Activated naive CD8-positive, alpha-beta T cell (primary cell): ENCODE measurements around the gene IL37.
"Not testable (repeated sequence)": the region's sequence is repeated elsewhere in the genome, so short reads cannot be mapped to it uniquely, and the experiment has no call there.

Experiments used
- H3K27ac Mint-ChIP-seq: one replicate; pipeline ENCODE4 v1.8.0; 2021; ENCODE audit warnings: mixed read lengths
- H3K27me3 Mint-ChIP-seq: one replicate; pipeline ENCODE4 v1.8.0; 2021; ENCODE audit warnings: mixed read lengths
- H3K36me3 Mint-ChIP-seq: one replicate; pipeline ENCODE4 v1.8.0; 2021; ENCODE audit warnings: mixed read lengths
- H3K4me1 Mint-ChIP-seq: one replicate; pipeline ENCODE4 v1.8.0; 2021; ENCODE audit warnings: low read depth, mixed read lengths
- H3K4me3 Mint-ChIP-seq: one replicate; pipeline ENCODE4 v1.8.0; 2021; ENCODE audit warnings: mild to moderate bottlenecking, mixed read lengths
- H3K9me3 Mint-ChIP-seq: one replicate; pipeline ENCODE4 v1.8.0; 2021; ENCODE audit warnings: low read depth, mixed read lengths

The IL37 gene

DNA sequence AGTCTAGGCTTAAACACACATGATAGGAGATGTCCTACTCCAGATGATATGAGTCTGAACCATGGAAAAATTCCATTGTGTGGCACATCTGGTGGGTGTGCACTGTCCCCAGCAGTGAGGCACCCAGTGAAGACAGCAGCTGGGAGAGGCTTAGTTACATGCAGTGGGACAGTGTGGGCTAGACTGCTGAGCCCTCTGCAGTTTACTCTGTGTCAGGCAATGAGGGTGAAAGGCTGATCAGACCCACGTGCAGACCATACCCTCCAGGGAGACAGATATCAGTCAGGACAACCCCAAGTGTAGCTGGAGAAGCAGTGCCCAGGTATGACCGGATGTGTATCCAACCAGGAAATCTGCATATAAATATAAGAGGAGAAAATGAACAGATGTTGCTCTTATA is 13.4 kb downstream of the IL37 start:
- no peaks in the 10 kb centered on the region for H3K36me3 Mint-ChIP-seq
- H3K4me1 Mint-ChIP-seq = no peaks in the 10 kb centered on the region
- no peak overlapping the region for H3K27ac Mint-ChIP-seq

DNA sequence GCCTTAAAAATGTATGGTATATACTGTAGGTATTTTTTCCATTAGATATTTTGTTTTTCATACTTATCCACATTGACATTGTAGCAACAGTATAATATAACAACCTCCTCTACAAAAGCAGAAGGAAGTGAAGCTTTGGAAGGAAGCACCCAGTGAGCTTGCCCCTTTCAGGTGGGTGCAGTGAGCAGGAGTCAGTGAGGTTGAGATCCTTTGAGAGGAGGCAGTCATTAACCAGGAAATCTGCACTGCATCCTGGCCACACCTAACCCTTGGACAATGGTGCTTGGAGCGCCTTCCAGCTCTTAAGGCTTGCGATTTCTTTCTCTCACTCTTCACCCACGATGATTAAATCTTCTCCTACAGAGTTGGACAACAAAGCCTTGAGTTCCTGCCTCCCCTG is 13.9 kb downstream of the IL37 start:
- Mint-ChIP-seq H3K27ac (no peak overlapping the region), H3K4me1 (no peaks in the 10 kb centered on the region), H3K36me3 (no peaks in the 10 kb centered on the region), H3K9me3 (no peaks in the 10 kb centered on the region), H3K4me3 (no peak overlapping the region), H3K27me3 (no peaks in the 10 kb centered on the region)

More for the DNA sequence above, 13.4 kb downstream of the IL37 start:
- H3K27me3 Mint-ChIP-seq = no peaks in the 10 kb centered on the region
- no peak overlapping the region for H3K4me3 Mint-ChIP-seq
- no peaks in the 10 kb centered on the region for H3K9me3 Mint-ChIP-seq

DNA sequence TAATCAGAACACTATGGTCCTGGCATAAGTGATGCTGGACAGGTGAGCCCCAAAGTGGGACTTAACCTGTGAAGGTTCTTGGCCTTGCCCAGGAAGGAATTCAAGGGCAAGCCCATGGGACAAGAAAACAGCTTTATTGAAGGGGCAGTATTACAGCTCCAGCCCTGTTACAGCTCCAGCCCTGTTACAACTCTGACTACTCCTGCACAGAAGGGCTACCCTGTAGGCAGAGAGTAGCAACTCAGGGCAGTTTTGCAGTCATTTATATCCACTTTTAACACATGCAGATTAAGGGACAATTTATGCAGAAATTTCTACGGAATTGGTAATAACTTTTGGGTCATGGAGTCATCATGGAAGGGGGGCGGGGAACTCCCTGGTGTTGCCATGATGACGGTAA is 15.7 kb downstream of the IL37 start:
- H3K9me3 Mint-ChIP-seq = no peaks in the 10 kb centered on the region
- H3K27ac Mint-ChIP-seq = no peak overlapping the region
- H3K27me3 Mint-ChIP-seq = no peaks in the 10 kb centered on the region
- no peak overlapping the region for H3K4me3 Mint-ChIP-seq
- no peaks in the 10 kb centered on the region for H3K4me1 Mint-ChIP-seq
- H3K36me3 Mint-ChIP-seq = no peaks in the 10 kb centered on the region

DNA sequence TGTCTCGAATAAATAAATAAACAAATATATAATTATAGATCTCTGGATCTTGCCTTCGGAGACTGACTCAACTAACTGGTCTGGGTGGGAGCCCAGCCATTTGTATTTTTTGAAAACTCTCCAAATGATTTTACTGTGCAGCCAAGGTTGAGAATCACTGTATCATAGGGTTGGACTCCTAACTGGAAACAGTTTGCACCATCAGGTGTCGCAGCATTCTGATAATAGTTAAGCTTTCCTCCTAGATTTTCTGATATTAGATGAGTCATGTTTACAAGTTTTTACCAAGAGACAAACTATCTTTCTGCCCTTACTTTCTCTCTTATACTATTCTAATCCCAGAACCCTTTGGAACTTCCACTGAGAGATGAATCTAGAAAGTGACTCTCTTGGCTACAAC is 16.8 kb downstream of the IL37 start:
- Mint-ChIP-seq H3K4me1 (no peaks in the 10 kb centered on the region), H3K27me3 (no peaks in the 10 kb centered on the region), H3K36me3 (no peaks in the 10 kb centered on the region), H3K9me3 (no peaks in the 10 kb centered on the region), H3K4me3 (no peak overlapping the region), H3K27ac (no peak overlapping the region)

DNA sequence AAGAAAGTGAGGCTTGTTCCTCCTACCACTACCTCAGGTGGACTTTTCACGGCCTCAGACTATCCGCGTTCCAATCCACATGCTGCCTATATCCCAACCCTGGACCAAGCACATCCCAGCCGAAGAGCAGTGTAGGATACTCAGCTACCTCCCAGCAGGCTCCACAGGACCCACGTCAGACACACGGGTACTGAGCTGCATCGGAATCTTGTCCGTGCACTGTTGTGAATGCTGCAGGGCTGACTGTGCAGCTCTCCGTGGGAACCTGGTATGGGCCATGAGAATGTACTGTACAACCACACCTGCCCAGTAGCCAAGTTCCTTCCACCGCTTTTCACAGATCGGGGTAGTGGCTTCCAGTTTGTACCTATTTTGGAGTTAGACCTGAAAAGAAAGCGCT is 22.3 kb downstream of the IL37 start:
- no peaks in the 10 kb centered on the region for H3K9me3 Mint-ChIP-seq
- no peak overlapping the region for H3K27ac Mint-ChIP-seq
- no peaks in the 10 kb centered on the region for H3K4me1 Mint-ChIP-seq
- no peak overlapping the region for H3K4me3 Mint-ChIP-seq
- H3K36me3 Mint-ChIP-seq = no peaks in the 10 kb centered on the region
- H3K27me3 Mint-ChIP-seq = no peaks in the 10 kb centered on the region

DNA sequence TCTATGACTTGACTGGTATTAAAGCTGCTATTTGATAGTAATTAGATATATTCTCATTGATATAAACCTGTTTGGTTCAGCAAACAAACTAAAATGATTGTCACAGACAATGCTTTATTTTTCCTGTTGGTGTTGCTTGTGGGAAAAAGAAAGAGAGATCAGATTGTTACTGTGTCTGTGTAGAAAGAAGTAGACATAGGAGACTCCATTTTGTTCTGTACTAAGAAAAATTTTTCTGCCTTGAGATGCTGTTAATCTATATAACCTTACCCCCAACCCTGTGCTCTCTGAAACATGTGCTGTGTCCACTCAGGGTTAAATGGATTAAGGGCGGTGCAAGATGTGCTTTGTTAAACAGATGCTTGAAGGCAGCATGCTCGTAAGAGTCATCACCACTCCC is 23.2 kb downstream of the IL37 start:
- not testable (repeated sequence) for H3K27ac Mint-ChIP-seq, H3K9me3 Mint-ChIP-seq, H3K4me3 Mint-ChIP-seq, H3K27me3 Mint-ChIP-seq, H3K4me1 Mint-ChIP-seq, H3K36me3 Mint-ChIP-seq

DNA sequence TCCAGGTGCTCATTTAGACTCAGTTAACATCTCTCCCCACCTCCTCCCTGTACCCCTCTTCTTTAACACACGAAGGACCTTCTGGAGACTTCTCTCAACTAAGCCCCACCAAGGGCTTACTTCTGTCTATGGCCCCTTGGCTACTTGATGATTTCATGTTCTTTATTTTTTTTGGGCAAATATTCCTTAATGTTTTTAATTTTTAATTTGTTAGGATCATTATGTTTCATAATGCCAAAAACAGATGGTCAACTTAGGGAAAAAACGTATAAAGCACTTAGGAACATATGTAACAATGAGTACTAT is 25.9 kb downstream of the IL37 start:
- Mint-ChIP-seq H3K36me3 (no peaks in the 10 kb centered on the region), H3K4me1 (no peaks in the 10 kb centered on the region), H3K9me3 (no peaks in the 10 kb centered on the region), H3K4me3 (no peak overlapping the region), H3K27ac (no peak overlapping the region), H3K27me3 (no peaks in the 10 kb centered on the region)

DNA sequence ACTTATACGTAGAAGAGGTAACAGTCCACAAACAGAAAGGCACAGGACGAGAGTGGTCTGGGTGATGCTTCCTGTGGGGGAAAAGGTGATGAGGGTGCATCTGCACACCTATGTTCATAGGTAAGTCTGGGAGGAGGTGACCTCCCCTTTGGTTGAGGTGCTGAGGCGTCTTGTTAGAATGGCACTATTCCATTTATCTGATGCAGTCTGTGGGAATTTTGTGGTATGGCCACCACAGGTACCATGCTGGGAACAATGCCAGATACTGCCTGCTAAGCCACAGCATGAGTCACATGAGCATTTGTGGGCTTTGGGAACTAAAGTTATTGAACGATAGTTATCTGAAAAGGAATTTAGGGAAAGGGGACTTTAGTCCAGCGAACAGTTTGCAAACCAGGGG is 27.9 kb downstream of the IL37 start:
- Mint-ChIP-seq H3K36me3 (no peaks in the 10 kb centered on the region), H3K4me3 (no peak overlapping the region)

DNA sequence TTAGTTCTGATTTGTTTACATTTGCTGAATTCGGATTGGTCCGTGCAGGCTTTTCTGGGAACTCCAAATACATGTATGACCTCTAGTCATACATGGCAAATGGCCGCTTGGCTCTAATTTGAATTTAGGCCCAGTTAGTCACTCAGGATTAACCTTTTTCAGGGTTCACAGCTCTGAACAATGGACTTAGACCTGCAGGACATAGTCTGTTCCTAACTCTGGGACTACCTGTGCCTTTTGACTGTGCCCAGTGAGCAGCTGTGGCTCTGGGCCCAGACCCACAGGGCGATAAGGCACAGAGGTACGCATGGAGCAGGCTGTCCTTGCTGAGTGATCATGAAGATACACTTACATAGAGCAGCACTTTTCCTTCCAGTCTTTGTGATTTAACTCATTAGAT is 28.5 kb downstream of the IL37 start:
- Mint-ChIP-seq H3K4me1 (no peaks in the 10 kb centered on the region), H3K9me3 (no peaks in the 10 kb centered on the region), H3K4me3 (no peak overlapping the region), H3K27ac (no peak overlapping the region), H3K27me3 (no peaks in the 10 kb centered on the region), H3K36me3 (no peaks in the 10 kb centered on the region)

More for the DNA sequence above, 27.9 kb downstream of the IL37 start:
- Mint-ChIP-seq H3K27ac (no peak overlapping the region), H3K9me3 (no peaks in the 10 kb centered on the region), H3K4me1 (no peaks in the 10 kb centered on the region), H3K27me3 (no peaks in the 10 kb centered on the region)

DNA sequence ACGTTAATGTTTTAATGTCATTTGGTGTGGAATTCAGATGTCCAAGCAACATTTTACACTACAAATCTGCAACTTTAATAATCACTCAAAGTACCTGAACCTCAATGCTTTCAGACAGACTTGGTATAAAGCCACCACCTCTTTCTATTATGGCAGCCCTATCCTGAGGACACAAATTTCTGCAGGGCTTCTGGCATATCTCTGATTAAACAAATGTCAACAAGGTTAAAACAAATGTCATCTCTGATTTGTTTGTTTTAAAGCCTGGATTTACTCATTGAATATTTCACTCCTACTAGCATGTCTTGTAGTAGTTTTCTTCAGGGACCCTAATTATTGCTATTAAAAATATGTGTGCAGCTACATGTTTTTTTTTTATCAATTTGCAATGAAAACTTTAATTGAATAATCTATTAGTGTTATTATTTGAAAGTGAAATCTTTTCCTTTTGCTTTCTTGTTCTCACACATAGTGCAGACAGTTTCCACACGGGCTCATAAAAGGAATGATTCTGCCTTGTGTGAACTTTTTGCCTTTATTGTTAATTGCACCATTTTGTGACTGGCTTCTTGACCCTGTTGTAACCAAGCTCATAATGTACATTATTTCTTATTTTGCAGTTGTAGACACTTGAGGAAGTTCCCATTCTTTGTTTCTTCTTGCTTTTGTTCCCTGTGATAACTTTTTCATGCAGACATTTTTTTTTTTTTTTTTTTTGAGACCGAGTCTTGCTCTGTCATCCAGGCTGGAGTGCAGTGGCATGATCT is 30.1 kb downstream of the IL37 start:
- H3K27ac Mint-ChIP-seq = no peak overlapping the region
- H3K27me3 Mint-ChIP-seq = peaks cover 2% of the 10 kb centered on the region
- H3K36me3 Mint-ChIP-seq = no peaks in the 10 kb centered on the region
- H3K4me1 Mint-ChIP-seq = no peaks in the 10 kb centered on the region
- no peak overlapping the region for H3K4me3 Mint-ChIP-seq
- H3K9me3 Mint-ChIP-seq = no peaks in the 10 kb centered on the region

DNA sequence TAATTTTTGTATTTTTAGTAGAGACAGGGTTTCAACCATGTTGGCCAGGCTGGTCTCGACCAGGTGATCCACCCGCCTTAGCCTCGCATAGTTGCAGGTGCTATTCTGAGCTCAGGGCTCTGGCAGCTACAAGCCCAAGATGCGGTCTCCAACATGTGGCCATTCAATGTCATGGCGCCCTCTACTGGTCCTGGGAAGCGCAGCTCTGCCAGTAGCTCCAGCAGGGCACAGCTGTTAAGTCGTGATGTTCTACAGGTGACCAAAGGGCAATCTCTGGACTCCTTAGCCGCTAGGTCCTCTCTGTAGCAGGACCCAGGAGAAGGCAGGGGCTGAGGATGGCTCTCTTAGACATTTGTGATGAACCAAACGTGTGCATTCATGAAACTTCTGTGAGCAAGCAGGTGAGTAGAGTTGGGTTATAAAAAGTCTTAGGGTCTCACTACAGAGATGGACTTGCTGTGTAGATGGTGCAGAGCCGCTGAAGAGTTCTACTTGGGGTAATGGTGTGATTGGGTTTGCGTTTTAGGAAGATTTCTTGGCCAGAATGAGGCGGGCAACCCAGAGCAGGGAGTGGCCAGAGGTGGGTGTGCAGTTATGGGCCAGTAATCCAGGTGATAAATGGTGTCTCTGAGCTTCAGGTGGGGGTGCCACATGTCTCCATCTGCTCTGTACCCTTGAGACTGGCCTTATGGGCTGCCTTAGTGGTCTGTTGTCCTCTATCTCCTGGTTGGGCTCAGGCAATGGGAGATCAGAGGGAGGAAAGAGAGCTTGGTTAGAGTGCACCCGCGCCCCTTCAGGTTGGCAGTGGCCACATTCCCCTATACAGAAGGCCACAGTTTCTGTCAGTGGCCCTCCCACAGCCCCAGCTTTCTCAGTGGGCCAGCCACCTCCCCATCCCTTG is 31.0 kb downstream of the IL37 start:
- no peak overlapping the region for H3K4me3 Mint-ChIP-seq
- no peak overlapping the region for H3K27ac Mint-ChIP-seq
- no peaks in the 10 kb centered on the region for H3K36me3 Mint-ChIP-seq
- no peaks in the 10 kb centered on the region for H3K9me3 Mint-ChIP-seq
- peaks cover 2% of the 10 kb centered on the region for H3K27me3 Mint-ChIP-seq
- H3K4me1 Mint-ChIP-seq = no peaks in the 10 kb centered on the region

DNA sequence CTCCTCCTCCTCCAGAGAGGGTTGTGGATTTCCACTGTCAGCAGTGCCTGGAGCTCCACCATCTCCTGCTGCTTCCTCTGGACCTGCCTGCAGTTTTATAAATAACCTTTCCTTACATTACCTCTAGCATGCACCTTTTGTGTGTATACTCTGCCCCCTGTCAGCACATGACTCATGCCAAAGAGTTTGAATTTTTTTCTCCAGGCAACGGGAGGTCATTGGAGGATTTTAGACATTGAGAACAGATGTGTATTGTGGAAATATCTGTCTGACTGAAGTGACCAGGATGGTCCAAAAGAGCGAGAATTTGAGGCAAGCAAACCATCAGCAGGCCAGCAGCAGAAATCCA is 31.7 kb downstream of the IL37 start:
- H3K27ac Mint-ChIP-seq = no peak overlapping the region
- peaks cover 2% of the 10 kb centered on the region for H3K27me3 Mint-ChIP-seq
- H3K4me1 Mint-ChIP-seq = no peaks in the 10 kb centered on the region
- no peaks in the 10 kb centered on the region for H3K9me3 Mint-ChIP-seq
- H3K4me3 Mint-ChIP-seq = no peak overlapping the region
- no peaks in the 10 kb centered on the region for H3K36me3 Mint-ChIP-seq

DNA sequence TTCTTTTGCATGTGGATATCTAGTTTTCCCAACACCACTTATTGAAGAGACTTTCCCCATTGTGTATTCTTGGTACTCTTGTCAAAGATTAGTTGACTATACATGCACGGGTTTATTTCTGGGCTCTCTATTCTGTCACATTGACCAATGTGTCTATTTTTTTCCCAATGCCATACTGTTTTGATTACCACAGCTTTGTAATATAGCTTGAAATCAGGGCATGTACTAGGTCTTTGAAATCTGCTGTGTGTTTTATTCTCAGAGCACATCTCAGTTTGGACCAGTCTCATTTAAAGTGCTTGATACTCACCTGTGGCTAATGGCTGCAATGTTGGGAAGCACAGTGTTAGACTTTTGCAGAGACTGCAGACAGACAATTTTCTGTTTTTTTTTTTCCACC is 34.0 kb downstream of the IL37 start:
- H3K4me3 Mint-ChIP-seq = no peak overlapping the region
- peaks cover 5% of the 10 kb centered on the region for H3K27me3 Mint-ChIP-seq
- no peaks in the 10 kb centered on the region for H3K9me3 Mint-ChIP-seq
- no peaks in the 10 kb centered on the region for H3K4me1 Mint-ChIP-seq
- no peak overlapping the region for H3K27ac Mint-ChIP-seq
- no peaks in the 10 kb centered on the region for H3K36me3 Mint-ChIP-seq

DNA sequence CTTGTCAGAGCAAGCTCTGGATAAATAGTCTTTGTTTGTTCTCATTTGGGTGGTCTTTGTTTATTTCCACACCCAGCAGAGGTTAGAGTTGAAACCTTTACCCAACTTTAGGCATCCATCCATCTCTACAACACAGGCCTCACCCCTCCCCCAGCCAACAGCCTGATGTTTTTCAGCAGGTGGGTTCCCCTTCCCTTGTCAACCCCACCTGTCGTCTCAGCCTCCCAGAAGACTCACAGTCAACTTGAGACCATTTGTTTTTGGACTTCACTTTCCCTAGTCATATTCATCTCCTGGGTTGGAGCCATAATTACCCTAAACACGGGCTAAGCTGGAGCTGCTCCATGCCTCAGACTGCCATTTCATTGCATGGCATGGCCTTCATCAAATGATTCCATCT is 35.1 kb downstream of the IL37 start:
- Mint-ChIP-seq H3K36me3 (no peaks in the 10 kb centered on the region), H3K4me3 (no peak overlapping the region), H3K9me3 (no peaks in the 10 kb centered on the region), H3K27me3 (peaks cover 5% of the 10 kb centered on the region), H3K4me1 (no peaks in the 10 kb centered on the region), H3K27ac (no peak overlapping the region)

DNA sequence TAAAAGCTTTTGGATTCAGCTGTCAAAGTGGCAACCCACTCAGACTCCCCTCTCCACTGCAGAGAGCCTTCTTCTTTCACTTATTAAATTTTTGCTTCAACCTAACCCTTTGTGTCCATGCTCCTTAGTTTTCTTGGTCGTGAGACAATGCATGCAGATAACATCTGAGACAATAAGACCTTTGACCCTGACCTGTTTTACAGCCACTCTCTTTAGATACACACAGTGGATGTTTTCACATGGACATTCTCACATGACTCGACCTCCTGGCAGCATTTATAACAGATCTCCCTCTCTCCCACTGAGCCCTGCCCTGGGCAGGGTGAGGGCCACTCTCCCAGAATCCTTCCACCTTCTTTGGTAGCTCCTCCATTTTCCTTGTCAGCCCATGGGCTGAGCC is 36.4 kb downstream of the IL37 start:
- Mint-ChIP-seq H3K27me3 (peaks cover 5% of the 10 kb centered on the region), H3K27ac (no peak overlapping the region)

DNA sequence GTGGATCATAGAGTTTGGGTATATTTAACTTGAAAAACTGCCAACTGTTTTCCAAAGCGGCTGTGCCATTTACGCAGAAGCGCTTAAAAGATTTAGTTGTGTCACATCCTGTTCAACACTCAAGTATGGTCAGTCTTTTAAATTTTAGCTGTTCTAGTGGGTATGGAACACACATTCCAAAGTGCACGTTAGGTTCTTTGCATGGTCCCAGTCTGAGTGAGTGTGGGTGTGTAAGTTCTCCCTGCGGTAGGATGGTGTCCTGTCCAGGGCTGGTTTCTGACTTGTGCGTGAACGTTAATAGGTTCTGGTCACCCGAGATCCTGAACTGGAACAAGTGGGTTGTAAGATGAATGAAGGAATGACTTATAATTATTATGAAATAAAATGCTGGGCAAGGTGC is 38.5 kb downstream of the IL37 start:
- H3K27ac Mint-ChIP-seq = no peak overlapping the region
- no peak overlapping the region for H3K4me3 Mint-ChIP-seq
- no peaks in the 10 kb centered on the region for H3K4me1 Mint-ChIP-seq
- peaks cover 2% of the 10 kb centered on the region for H3K36me3 Mint-ChIP-seq
- H3K27me3 Mint-ChIP-seq = peaks cover 5% of the 10 kb centered on the region
- no peaks in the 10 kb centered on the region for H3K9me3 Mint-ChIP-seq

More for the DNA sequence above, 36.4 kb downstream of the IL37 start:
- Mint-ChIP-seq H3K36me3 (no peaks in the 10 kb centered on the region), H3K9me3 (no peaks in the 10 kb centered on the region), H3K4me1 (no peaks in the 10 kb centered on the region), H3K4me3 (no peak overlapping the region)
